Middle frontal gyrus (tissue), 1 donor: ENCODE measurements around the gene SMARCB1.
"Not testable (repeated sequence)": the region's sequence is repeated elsewhere in the genome, so short reads cannot be mapped to it uniquely, and the experiment has no call there.

Experiments used
- DNase-seq: peaks from one replicate; pipeline ENCODE4 v3.0.0-alpha.2; 2015; ENCODE audit warnings: low spot score; ENCODE audit errors: extremely low spot score

Gene SMARCB1

DNA sequence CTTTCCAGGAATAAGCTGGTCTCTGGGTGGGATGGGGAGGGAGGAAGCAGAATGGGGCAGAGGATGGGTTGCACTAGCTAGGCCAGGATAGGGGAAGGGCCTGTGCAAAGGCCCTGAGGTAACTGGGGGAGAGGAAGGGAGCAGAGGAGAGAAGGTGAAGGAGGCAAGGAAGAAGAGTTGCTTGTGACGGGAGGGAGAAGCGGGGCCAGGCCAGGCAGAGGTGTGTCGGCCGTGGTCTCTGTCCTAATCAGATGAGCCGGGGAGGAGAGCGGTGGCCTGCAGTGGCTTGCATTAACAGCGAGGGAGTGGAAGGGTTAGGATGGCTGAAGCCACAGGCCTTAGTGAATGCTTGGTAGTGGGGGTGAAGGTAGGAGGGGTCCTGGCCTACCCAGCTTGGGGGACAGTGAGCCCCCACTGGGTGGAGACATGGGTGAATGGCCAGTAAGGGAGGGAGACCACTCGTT, 58.0 kb downstream of the SMARCB1 start:
- DNase-seq, result no peak

DNA sequence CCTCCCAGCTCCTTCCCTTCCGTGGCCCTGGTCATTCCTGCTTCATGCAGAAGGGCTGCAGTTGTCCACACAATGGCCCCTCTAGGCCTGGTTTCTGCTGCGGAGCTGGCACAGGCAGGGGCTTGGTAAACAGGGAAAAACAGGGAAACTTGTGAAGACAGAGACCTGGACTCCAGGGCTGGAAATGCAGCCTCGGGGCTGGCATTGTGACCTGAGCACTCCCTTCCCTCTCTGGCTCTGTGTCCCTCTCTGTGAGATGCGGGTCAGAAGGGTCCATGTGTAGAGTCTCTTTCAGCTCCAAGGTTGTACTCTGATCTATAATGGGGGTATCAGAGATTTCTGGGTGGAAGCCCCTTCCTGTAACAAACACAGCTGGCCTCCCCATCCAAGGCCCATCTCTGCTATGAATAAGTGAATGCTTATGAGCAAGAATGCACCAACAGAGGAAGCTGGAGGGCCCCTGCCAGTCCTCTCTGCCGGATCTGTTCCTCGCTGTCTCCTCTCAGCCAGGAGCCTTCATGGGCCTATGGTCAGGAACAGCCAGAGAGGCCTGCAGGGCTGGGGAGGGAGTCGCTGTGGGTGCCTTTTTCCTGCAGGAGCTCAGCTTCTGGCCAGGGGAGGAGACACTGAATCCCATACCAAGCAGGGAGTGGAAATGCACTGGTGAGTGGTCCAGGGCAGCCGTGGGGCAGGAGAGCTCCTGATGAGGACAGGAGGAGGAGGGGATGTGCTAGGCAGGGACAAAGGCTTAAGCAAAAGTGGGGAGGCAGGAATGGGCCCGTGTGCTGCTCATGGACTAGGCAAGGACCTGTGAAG, 58.7 kb downstream of the SMARCB1 start:
- no peak for DNase-seq

DNA sequence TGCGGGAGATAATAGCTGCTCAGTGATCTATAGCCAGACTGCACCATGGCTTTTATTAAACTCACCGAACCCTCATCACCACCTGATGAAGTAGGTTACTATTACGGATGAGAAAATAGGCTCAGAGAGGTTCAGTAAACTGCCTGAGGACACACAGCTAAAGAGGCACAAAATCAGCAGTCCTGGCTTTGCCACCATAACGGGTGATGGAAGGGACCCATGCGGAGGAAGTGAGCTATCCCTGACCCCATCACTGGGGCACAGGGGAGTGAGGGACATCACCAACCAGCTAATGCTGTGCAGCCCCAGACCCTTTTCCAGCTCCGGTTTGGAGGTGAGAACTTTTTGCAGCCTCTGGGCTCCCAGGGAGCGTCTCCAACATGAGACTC, 59.3 kb downstream of the SMARCB1 start:
- DNase-seq, result no peak

DNA sequence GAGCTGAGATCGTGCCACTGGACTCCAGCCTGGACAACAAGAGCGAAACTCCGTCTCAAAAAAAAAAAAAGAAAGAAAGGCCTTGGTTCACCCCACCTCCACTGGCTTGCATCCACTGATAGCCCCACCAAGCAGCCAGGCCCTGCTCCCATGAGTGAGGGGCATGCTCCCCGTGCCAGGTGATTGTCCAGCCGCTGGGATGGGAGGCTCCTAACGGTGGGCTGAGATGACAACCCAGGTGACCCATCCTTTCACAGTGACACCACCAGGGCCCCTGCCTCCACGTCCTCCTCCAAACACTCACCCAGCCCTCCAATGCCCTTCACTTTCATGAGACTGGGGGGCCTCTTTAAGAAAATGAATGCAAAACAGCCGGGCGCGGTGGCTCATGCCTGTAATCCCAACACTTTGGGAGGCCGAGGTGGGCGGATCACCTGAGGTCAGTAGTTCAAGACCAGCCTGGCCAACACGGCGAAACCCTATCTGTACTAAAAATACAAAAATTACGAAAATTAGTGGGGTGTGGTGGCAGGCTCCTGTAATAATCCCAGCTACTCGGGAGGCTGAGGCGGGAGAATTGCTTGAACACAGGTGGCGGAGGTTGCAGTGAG, 60.6 kb downstream of the SMARCB1 start:
- no peak for DNase-seq

DNA sequence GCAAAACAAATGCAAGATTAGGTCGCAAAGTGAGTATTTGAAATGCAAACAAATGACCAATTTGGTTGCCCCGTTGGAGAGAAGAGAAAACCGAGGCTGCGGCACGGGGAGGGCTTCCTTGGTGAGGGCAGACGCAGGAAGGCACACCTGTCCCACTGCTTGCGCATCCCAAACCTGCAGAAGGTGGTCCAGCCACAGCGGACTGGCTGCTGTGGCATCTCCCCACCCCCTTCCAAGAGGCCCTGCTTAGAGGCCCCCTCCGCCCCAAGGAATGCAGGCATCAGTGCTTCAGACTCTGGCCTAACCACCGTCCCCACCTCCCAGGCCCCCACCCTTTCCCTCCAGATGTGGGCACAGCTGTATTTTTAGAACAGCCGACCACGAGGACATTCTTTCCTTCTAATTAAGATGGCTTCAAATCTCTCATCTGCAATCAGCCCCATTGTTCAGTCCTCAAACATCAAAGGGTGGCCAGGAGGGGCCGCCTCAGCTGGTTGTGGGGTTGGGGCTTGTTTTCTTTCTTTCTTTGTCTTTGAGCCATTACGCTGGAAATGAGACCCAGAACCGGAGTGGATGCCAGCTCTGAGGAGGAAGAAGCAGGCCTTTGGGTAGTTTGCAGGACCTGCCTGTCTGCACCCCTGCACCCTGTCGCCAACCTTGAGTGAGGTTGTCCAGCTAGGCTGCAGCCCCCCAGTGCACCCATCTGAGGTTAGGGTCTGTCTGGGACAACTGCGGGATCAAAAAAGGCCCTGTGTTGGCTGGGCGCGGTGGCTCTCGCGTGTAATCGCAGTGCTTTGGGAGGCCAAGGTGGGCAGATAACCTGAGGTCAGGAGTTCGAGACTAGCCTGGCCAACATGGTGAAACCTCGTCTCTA, 61.5 kb downstream of the SMARCB1 start:
- no peak for DNase-seq

DNA sequence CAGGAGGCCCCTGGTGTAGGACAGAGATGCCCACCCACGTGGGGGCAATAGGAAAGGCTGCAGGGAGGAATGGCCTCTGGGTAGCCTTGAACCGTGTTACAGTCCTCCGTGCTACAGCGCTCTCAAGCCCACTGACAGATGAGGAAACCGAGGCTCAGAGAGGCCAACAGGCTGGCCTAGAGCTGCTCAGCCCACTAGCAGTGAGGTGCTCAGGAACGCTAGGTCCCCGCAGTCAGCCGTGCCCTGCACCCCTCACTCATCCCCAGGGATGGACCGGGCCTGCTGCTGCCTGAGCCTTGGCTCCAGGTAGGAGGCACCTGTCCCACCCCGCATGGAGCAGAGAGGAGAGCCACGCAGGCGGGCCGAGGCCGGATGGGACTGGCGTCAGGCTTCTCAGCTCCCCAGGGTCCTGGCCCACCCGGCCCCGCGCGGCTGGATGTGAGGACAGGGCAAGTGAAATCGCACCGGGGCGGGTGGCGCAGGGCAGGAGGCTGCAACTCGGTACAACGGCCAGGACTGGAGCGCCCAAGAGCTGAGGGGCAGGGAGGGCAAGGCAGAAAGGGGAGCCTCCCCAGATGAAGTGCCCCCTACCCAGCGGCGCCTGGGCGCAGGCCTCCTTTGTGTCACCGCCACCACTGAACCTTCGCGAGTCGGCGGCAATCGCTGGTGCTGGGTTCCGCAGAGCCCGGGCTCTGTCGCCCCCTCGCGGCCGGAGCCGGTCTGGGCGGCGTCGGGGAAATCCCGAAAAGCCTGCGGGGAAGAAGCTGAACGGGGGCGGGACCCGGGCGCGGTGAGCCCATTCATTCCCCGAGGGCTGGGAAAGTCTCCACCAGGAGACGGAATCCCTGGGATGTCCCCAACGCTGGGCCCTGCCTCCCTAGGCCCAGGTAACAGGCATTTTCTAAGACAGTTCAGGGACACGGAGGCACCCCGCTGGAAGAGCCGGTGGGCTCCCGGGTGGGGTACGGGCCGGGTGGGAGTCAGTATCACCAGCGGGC, 62.5 kb downstream of the SMARCB1 start:
- DNase-seq, result no peak

DNA sequence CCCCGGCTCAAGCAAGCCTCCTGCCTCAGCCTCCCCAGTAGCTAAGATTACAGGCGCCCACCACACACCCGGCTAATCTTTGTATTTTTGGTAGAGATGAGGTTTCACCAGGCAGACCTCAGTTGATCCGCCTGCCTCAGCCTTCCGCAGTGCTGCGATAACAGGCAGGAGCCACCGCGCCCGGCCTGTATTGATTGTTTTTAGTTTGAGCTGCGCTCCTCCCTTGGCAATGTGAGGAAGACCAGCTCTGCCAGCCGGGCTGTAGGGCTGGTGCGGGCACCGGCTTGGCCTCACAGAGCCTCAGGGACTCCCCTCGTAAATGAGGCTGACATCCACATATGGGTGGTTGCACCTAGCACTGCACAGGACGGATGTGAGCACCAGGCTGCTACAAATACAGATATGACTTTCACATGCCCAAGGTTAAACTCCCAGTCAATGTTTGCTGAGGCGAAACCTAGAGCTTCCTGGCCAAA, 63.4 kb downstream of the SMARCB1 start:
- DNase-seq, result no peak

DNA sequence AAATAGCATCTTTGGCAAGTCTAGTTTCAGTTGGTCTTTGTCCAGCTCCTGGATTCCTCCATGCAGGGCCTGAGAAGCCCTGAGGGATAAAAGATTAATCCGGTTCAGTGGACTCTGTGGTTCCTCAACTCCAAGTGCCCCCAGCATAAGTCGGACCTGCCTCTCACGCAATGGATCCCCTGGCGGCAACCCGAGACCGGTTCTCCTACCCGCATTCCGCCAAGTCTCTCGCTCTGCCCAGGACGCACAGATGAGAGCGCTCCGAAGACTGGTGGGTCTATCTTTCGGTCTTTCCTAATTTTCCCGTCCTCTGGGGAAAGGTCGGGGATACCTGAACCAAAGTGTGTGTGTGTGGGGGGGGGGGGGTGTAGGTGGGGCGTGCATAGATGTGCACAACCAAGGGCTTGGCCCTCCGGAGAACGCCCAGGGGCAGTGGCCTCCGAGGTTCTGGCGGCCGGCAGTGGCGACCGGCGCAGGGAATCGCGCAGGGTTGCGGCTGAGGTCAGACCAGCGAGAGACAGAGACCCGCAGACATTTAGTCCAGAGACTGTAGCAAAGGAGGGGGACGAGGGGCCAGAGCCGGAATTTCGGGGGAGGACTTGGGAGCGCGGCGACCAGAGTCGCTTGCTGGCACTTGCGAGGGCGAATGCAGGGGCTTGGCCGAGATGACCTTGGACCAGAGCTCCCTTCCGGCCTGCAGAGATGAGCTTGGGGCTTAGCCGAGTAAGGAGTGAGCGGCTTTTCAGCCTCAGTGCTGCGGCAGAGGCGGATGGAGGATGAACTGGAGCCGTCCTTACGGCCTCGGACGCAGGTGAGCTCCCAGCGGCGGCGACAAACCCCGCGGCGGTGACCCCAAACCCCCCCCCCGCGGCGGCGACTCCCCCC, 70.2 kb downstream of the SMARCB1 start:
- DNase-seq, result no peak

DNA sequence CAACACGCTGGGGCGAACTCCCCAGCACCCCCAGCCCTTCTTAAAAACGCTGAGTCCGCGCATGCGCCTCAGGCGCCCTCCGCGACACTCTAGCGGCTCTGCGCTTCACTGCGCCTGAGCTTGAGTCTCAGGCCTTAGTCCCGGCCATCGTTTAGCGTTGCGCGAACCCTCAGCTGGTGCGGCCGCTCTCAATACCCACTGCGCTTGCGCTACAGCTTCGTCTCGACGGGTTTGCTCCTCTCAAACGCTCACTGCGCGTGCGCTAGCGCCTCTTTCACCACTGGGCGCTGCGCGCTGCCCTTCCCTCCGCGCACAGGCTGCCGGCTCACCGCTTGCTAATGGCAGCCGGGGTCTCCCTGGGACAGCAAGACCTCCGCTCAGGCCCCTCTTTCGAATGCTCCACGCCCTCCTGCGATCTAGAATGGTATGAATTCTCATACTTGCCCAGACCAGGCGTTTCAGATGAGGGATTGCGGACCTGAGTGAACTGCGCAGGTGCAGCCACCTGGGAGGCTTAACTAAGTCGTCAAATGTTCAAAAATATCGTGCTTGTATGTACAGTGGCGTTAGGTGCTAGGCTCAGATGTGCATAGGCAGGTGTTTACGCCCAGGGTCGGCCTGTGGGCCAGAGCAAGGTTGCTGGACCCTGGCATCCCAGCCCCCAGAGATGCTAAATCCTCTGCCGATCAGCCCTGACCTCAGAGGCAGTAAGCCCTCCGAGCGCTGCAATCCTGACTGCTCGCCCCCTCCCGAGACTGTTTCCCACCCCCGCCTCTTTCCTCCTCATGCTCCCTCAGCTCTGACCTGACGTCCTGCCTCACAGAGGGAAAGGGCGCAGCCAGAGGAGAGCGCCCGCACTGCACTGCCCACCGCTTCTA, 71.1 kb downstream of the SMARCB1 start, which contains the start of gene SLC2A11:
TSS of gene SLC2A11 (plus strand) at position 270 of the 878 bp plus-strand sequence. CDS start at position 395, 125 bp downstream.
- peak; percentile 98 for DNase-seq

DNA sequence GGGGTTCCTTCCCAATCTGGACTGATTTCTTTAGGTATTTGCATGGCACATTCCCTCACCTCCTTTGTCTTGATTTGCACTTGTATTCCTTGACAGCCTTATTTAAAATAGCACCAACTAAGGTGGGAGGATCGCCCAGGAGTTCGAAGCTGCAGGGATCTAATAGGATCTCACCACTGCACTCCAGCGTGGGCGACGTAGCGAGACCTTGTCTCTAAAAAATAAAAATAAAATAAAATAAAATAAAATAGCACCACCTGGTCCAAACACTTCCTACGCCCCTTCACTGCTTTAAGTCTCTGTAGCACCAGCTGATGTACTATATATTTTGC, 71.7 kb downstream of the SMARCB1 start:
- DNase-seq, result no peak

DNA sequence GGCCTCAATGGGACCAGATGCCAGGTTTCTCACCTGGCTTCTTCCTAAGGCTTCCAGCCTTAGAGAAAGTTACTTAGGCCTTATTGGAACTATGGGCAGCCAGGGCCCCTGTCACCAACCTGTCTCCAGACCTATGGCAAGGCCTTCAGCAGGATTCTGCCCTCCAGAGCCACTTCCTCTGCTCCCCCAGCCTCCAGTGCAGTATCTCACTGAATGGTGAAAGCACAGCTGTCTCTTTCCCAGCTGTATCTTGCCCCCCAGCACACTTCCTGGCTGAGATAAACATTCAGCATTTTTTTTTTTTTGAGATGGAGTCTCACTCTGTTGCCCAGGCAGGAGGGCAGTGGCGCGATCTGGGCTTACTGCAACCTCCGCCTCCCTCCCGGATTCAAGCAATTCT, 72.4 kb downstream of the SMARCB1 start:
- no peak for DNase-seq

DNA sequence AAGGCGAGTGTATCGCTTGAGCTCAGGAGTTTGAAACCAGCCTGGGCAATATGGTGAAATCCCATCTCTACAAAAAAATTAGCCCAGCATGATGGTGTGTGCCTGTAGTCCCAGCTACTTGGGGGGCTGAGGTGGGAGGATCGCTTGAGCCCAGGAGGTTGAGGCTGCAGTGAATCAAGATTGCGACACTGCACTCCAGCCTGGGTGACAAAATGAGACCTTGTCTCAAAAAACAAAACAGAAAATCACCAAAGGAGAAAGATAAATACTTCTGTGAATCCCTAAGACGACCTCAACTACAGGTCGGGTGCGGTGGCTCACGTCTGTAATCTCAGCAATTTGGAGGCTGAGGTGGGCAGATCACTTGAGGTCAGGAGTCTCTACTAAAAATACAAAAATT, 73.4 kb downstream of the SMARCB1 start:
- not testable (repeated sequence) for DNase-seq

DNA sequence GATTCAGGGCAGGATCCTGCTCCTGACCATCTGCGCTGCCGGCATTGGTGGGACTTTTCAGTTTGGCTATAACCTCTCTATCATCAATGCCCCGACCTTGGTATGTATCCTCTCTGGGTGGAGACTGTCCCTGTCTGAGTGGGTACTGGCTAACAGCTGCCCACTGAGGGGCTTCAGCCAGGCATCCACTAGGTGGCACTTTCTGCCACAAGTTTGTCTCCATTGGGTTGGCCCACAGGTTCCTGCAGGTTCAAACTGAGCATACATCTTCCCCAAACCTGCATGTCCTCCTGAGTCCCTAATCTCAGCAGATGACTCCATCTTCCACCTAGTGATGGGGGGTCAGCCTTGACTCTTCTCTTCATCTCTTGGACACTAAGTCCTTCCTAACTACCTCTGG, 75.3 kb downstream of the SMARCB1 start:
- no peak for DNase-seq

DNA sequence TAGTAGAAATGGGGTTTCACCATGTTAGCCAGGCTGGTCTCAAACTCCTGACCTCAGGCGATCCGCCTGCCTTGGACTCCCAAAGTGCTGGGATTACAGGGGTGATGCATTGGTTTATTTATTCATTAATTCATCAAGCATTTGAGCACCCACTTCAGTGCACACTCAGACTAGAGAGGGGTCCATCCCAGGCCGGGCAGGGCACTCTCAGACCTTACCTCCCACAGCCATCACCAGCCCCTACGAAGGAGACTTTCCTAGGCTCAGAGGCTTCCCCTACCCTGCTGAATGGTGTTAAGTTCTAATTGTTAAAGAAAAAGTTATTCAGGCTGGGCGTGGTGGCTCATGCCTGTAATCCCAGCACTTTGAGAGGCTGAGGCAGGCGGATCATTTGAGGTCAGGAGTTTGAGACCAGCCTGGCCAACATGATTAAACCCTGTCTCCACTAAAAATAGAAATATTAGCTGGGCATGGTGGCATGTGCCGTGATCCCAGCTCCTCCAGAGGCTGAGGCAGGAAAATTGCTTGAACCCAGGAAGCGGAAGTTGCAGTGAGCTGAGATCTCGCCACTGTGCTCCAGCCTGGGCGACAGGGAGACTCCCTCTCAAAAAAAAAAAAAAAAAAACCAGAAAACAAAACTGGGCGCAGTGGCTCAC, 77.9 kb downstream of the SMARCB1 start:
- not testable (repeated sequence) for DNase-seq

DNA sequence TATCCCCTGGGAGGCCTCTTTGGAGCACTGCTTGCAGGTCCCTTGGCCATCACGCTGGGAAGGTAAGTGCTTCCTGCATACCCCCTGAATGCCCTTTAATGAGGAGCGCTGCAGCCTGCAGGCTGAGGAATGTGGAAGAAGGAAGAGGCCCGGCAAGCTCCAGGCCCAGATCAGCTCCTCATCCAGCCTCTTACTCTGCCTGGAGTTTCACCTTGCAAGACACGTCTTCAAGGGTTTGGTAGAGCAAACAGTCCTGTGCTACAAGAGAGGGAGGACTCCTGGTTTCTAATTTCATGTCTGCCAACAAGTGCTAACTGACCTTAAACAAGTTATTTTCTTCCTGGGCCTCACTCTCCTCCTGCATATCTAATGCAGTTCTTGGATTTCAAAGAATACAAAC, 81.8 kb downstream of the SMARCB1 start:
- DNase-seq, result no peak

DNA sequence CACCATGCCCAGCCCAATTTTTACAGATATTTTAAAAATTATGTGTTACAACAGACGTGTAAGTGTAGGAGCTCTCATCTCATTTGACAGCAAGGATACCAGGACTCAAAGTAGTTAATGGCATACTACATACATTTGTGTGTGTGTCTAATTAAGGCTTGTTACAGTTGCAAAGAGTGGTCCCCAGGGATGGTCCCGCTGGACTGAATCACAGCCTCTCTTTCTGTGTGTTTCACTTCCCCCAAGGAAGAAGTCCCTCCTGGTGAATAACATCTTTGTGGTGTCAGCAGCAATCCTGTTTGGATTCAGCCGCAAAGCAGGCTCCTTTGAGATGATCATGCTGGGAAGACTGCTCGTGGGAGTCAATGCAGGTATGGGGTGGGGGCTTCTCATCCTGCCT, 88.1 kb downstream of the SMARCB1 start:
- DNase-seq, result no peak

DNA sequence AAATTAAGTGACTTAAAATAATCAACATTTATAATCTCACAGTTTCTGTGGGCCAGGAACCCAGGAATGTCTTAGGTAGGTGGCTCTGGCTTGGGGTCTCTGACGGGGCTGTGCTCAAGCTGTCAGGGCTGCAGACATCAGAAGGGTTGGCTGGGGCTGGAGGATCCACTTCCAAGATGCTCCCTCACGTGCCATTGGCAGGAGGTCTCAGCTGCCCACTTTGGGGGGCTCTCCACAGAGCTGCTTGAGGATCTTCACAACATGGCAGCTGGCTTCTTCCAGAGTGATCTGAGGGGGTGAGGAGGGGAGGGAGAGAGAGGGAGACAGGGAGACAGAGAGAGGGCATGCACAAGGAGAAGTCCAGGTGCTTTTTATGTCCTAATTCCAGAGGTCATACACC, 89.0 kb downstream of the SMARCB1 start:
- DNase-seq, result no peak

DNA sequence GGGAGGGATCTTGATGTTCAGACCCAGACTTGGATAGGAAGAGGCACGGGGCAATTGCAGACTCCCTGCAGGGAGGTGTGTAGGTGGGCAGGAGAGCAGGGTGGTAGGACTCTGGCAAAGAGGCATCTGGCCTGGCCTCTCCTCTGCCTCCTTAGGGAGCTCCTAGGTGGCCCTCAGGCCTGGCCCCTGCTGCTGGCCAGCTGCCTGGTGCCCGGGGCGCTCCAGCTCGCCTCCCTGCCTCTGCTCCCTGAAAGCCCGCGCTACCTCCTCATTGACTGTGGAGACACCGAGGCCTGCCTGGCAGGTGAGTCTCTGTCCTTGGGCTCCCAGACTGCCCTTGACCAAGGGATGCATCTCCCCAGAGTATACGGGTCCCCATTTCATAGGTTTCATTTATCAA, 90.8 kb downstream of the SMARCB1 start:
- no peak for DNase-seq
